ENCODE results near the gene NT5DC1. TPM values are rescaled to one million over a fixed set of nuclear protein-coding genes. Genes with fewer than 3 reads are reported as not detected.

NT5DC1 gene
- total and polyA plus RNA-seq, 10 of the 15 experiments (the other 5 are each of a cell fraction or from before 2014, with no cell fraction given) = 40.8 to 140 (median 66.8) TPM

- no TSS peak for BruUV-seq (replicated peaks)
- peaks cover 7% of the 10 kb centered on the region for H3K4me1 ChIP-seq (ENCODE audit: control insufficient read depth, insufficient read depth, low read length)
- ChIA-PET CTCF (interaction anchor here (1.0 to 1.2 kb wide), 2 partner anchors 23 to 34 kb away, joined by 5 read pairs; no protein-coding TSS in a partner anchor), RAD21 (ENCODE audit: unreplicated experiment) (no interaction called here), POLR2A (interaction anchor here (0.7 kb wide), 1 partner anchor 9 kb away, joined by 3 read pairs; no protein-coding TSS in a partner anchor), SMC1A (ENCODE audit: uncharacterized antibody, unreplicated experiment) (interaction anchor here (0.9 kb wide), 1 partner anchor 12 kb away, joined by 4 read pairs; no protein-coding TSS in a partner anchor)
- H3K27me3 ChIP-seq (replicated peaks in 1 of 2; ENCODE audit: control insufficient read depth in 2 of 2, insufficient read depth in 2 of 2, low read length in 1 of 2) = no peaks in the 10 kb centered on the region
- no peaks in the 10 kb centered on the region; a peak in 1 of 4 replicates for H3K36me3 ChIP-seq (ENCODE audit: control insufficient read depth in 2 of 2, insufficient read depth in 2 of 2, low read length in 1 of 2)
- no peak overlapping the region for H2AFZ ChIP-seq (ENCODE audit: control insufficient read depth, low read depth, low read length)
- H3K27ac ChIP-seq (ENCODE audit: control insufficient read depth, insufficient read depth) = no peak overlapping the region
- ATAC-seq (no peak), FAIRE-seq (no peak), DNase-seq (ENCODE audit: low read depth, low spot score) (no peak)
- H3K9me3 ChIP-seq (replicated peaks; ENCODE audit: control insufficient read depth, insufficient read depth, low read length) = no peaks in the 10 kb centered on the region; the same call in 2 of the 3 replicates
- in situ Hi-C loops (cut with MboI) = no loop called here
- H3K4me3 ChIP-seq = no peak overlapping the region
- H4K20me1 ChIP-seq (ENCODE audit: control insufficient read depth, insufficient read depth) = no peaks in the 10 kb centered on the region
- intact Hi-C loops (cut with micrococcal nuclease; ENCODE audit: unreplicated experiment) = no loop called here
- no peak overlapping the region for H3K9ac ChIP-seq (ENCODE audit: control insufficient read depth, insufficient read depth, low read length)
- no peaks in the 10 kb centered on the region for H3K79me2 ChIP-seq (ENCODE audit: control insufficient read depth, insufficient read depth, low read length)
- H3K4me2 ChIP-seq (ENCODE audit: control insufficient read depth, insufficient read depth) = no peak overlapping the region
- TF ChIP-seq NR2C1 (IDR thresholded peaks at IDR 0.05) (no peak), ZNF384 (IDR thresholded peaks at IDR 0.05; ENCODE audit: borderline replicate concordance, low read depth, low read length) (no peak), IKZF2 (IDR thresholded peaks at IDR 0.05) (no peak), EZH2 (IDR thresholded peaks at IDR 0.05; ENCODE audit: borderline replicate concordance, control insufficient read depth, low read depth, low read length) (no peak), ZNF217 (IDR thresholded peaks at IDR 0.05) (no peak), ZBTB4 (CRISPR knock-in tag; IDR thresholded peaks at IDR 0.05) (no peak), CREB1 (IDR thresholded peaks at IDR 0.05; ENCODE audit: low read depth) (no peak), BCLAF1 (IDR thresholded peaks at IDR 0.05) (no peak), POU2F2 (IDR thresholded peaks at IDR 0.05; ENCODE audit: borderline replicate concordance, low read depth, low read length) (no peak), SMC3 (IDR thresholded peaks at IDR 0.05; ENCODE audit: borderline replicate concordance, low read length) (no peak), ZBTB40 (IDR thresholded peaks at IDR 0.05; ENCODE audit: borderline replicate concordance) (no peak), NKRF (conservative IDR thresholded peaks at IDR 0.05) (no peak)
Observed at GRCh38 chr6:116064666-116065065, 36.0 kb upstream of the NT5DC1 start.

All from GM12878 (cell line).